ENCODE data around the gene GFRA4. TPM values are rescaled to one million over a fixed set of nuclear protein-coding genes. Genes with fewer than 3 reads are reported as not detected.
A peak's percentile ranks its signal among the peaks of the same experiment; 100 is the strongest.

GFRA4 gene
- total RNA-seq, 1 experiment from 2014 or later = not detected

GRCh38 chr20:3672547-3673171 is 9.5 kb upstream of the GFRA4 start:
- no peak overlapping the region for H2AFZ ChIP-seq (ENCODE audit: low read length)
- H3K27ac ChIP-seq (ENCODE audit: insufficient read length, low read depth, low read length) = no peak overlapping the region
- no peak overlapping the region for H3K4me3 Mint-ChIP-seq
- no peak overlapping the region for H2BK20ac ChIP-seq (ENCODE audit: low read depth, low read length, poor library complexity, severe bottlenecking)
- peaks cover 13 to 22% of the 10 kb centered on the region in 2 experiments for H3K4me1 Mint-ChIP-seq
- 0 out of 7 replicates have a peak, but pooled peaks cover 0 to 3% (median 0%) of the 10 kb centered on the region in 3 experiments for H3K36me3 Mint-ChIP-seq (ENCODE audit: insufficient read depth in 1 of 3, low read depth in 3 of 3)
- no peak overlapping the region for H3K4me2 ChIP-seq (ENCODE audit: insufficient read depth, insufficient read length, low read length)
- H3K4ac ChIP-seq (ENCODE audit: low read depth, low read length) = no peak overlapping the region
- H3K56ac ChIP-seq (ENCODE audit: insufficient read length, low read depth, low read length) = no peak overlapping the region
- no peaks in the 10 kb centered on the region for H3K79me1 ChIP-seq (ENCODE audit: insufficient read depth, low read depth, low read length, poor library complexity, severe bottlenecking)
- H3K18ac ChIP-seq (ENCODE audit: insufficient read length, low read depth, low read length) = no peak overlapping the region
- H3K23ac ChIP-seq (ENCODE audit: insufficient read length, low read depth, low read length) = no peak overlapping the region
- H2BK12ac ChIP-seq (ENCODE audit: insufficient read length, low read depth, low read length) = no peak overlapping the region
- H4K8ac ChIP-seq (replicated peaks; ENCODE audit: insufficient read length, low read depth, low read length) = no peak overlapping the region
- H4K20me1 ChIP-seq (ENCODE audit: control insufficient read depth, insufficient read depth, insufficient read length) = no peaks in the 10 kb centered on the region
- H4K91ac ChIP-seq (ENCODE audit: insufficient read length, low read depth, low read length) = no peak overlapping the region
- no peak overlapping the region for H2BK5ac ChIP-seq (ENCODE audit: insufficient read length, low read length)
- H3K23me2 ChIP-seq (ENCODE audit: insufficient read length, low read depth, low read length, poor library complexity, severe bottlenecking) = no peaks in the 10 kb centered on the region
- H3K79me2 ChIP-seq (ENCODE audit: insufficient read depth, low read length) = no peaks in the 10 kb centered on the region
- H2BK15ac ChIP-seq (ENCODE audit: low read depth, low read length) = no peak overlapping the region
- H2AK5ac ChIP-seq (ENCODE audit: insufficient read length, low read length) = no peak overlapping the region
- H4K5ac ChIP-seq (ENCODE audit: insufficient read length, low read depth, low read length) = no peak overlapping the region
- no peaks in the 10 kb centered on the region for H3K9me3 Mint-ChIP-seq
- peaks cover 29% of the 10 kb centered on the region for H3K27me3 Mint-ChIP-seq (ENCODE audit: low read depth)
- 0 out of 3 replicates have a peak, but pooled peaks have one; percentile 18 for TF ChIP-seq CTCF (conservative IDR thresholded peaks at IDR 0.05)
- no peaks in the 10 kb centered on the region for H3K4me1 ChIP-seq (ENCODE audit: insufficient read depth, low read length)
- H2BK120ac ChIP-seq (ENCODE audit: low read depth, low read length, poor library complexity, severe bottlenecking) = no peak overlapping the region
- DNase-seq = peak; percentile 52
- H3K14ac ChIP-seq (ENCODE audit: insufficient read depth, low read length) = no peak overlapping the region
- no peak overlapping the region for H3T11ph ChIP-seq (ENCODE audit: low read length)
- 0 out of 2 replicates have a peak, but pooled peaks cover 2% of the 10 kb centered on the region for H3K27me3 ChIP-seq (ENCODE audit: insufficient read depth, low read length)
- H3K27ac Mint-ChIP-seq = no peak overlapping the region; a peak in 1 of 7 replicates
- no peaks in the 10 kb centered on the region for H3K9me3 ChIP-seq (ENCODE audit: control insufficient read depth, low read depth, low read length)
- no CpG with 5 or more reads among the region's 58 CpGs for whole genome bisulfite sequencing (ENCODE audit: extremely low coverage, insufficient read length, low lambda C conversion rate)
- H3K9ac ChIP-seq (ENCODE audit: extremely low read depth, insufficient read length, low read length) = no peak overlapping the region
